GM23248 (cell line): ENCODE data around the gene GNG8. TPM values are rescaled to one million over a fixed set of nuclear protein-coding genes. Genes with fewer than 3 reads are reported as not detected.

Experiments
- DNase-seq: peaks from one replicate; pipeline ENCODE4 v3.0.0-alpha.2; 2015
- H2AFZ ChIP-seq: fragments of 200-600 bp; sonication (generic); 2 replicates; pipeline ENCODE4 v1.6.1; 2016; ENCODE audit warnings: antibody characterized with exemption
- H3F3A ChIP-seq: fragments of 200-600 bp; sonication (generic); 2 replicates; pipeline ENCODE4 v1.6.1; 2016; ENCODE audit warnings: mild to moderate bottlenecking, antibody characterized with exemption, mixed run types; ENCODE audit not compliant: insufficient read depth
- H3K27ac ChIP-seq: fragments of 200-600 bp; sonication (generic); 2 replicates; pipeline ENCODE4 v1.5.1; 2016; ENCODE audit warnings: mild to moderate bottlenecking
- H3K27me3 ChIP-seq: fragments of 200-600 bp; sonication (generic); replicated peaks from 2 replicates; pipeline ENCODE4 v1.6.1; 2016; ENCODE audit warnings: mild to moderate bottlenecking; ENCODE audit not compliant: insufficient read depth
- H3K36me3 ChIP-seq: fragments of 200-600 bp; sonication (generic); 2 replicates; pipeline ENCODE4 v1.6.1; 2016; ENCODE audit warnings: low read depth, mild to moderate bottlenecking
- H3K4me1 ChIP-seq: fragments of 200-600 bp; sonication (generic); 2 replicates; pipeline ENCODE4 v1.6.1; 2016; ENCODE audit warnings: mild to moderate bottlenecking; ENCODE audit not compliant: insufficient read depth
- H3K4me2 ChIP-seq: fragments of 200-600 bp; sonication (generic); one replicate; pipeline ENCODE4 v1.6.1; 2016; ENCODE audit warnings: mild to moderate bottlenecking; ENCODE audit not compliant: unreplicated experiment
- H3K4me3 ChIP-seq: fragments of 200-600 bp; sonication (generic); 2 replicates; pipeline ENCODE4 v1.5.1; 2016; ENCODE audit warnings: mild to moderate bottlenecking
- H3K79me2 ChIP-seq: fragments of 200-600 bp; sonication (generic); 2 replicates; pipeline ENCODE4 v1.6.1; 2016; ENCODE audit warnings: mild to moderate bottlenecking; ENCODE audit not compliant: insufficient read depth
- H3K9ac ChIP-seq: fragments of 200-600 bp; sonication (generic); 2 replicates; pipeline ENCODE4 v1.6.1; 2016; ENCODE audit warnings: mild to moderate bottlenecking
- H3K9me2 ChIP-seq: fragments of 200-600 bp; sonication (generic); 2 replicates; pipeline ENCODE4 v1.6.1; 2016; ENCODE audit warnings: mixed run types, mild to moderate bottlenecking, moderate library complexity; ENCODE audit not compliant: insufficient read depth
- H3K9me3 ChIP-seq: fragments of 200-600 bp; sonication (generic); one replicate; pipeline ENCODE4 v1.6.1; 2017; ENCODE audit warnings: low read depth
- H4K20me1 ChIP-seq: fragments of 200-600 bp; sonication (generic); 2 replicates; pipeline ENCODE4 v1.6.0; 2016; ENCODE audit not compliant: insufficient read depth
- EZH2 ChIP-seq: fragments of 200-600 bp; sonication (generic); IDR thresholded peaks from 2 replicates; pipeline ENCODE4 v1.6.1; 2018; ENCODE audit warnings: antibody characterized with exemption, mild to moderate bottlenecking; ENCODE audit not compliant: insufficient read depth, poor library complexity, severe bottlenecking
- EZH2phosphoT487 ChIP-seq: fragments of 200-600 bp; sonication (generic); IDR thresholded peaks from 2 replicates; pipeline ENCODE4 v1.6.1; 2018; ENCODE audit warnings: antibody characterized with exemption, moderate library complexity, mild to moderate bottlenecking, low read depth; ENCODE audit not compliant: insufficient read depth
- WGBS, 2 experiments: methylation state at CpG; one replicate each; pipeline ENCODE4 v1.1.6; 2015 to 2017; ENCODE audit warnings: low lambda C conversion rate in 2 of 2, low coverage in 1 of 2; ENCODE audit errors: missing lambda C conversion rate in 2 of 2; 5-methylcytosine and 5-hydroxymethylcytosine counted together
- in situ Hi-C: fragments of 300-500 bp; cut with MboI; formaldehyde crosslinking; loops from 2 replicates; pipeline ENCODE4 v1.15.0; 2020
- polyA plus RNA-seq: library from polyadenylated mRNA; unstranded; fragments of >200 nt; fragmentation: Nextera tagmentation; extraction: Ambion mirVana; gene quantifications from 2 replicates; pipeline ENCODE4 v1.2.1, GENCODE V29; 2016
- total RNA-seq: library from RNA; depleted of rRNA; stranded (reverse); fragments of >200 nt; shearing (Covaris generic); gene quantifications from 2 replicates; pipeline ENCODE4 v1.2.3, GENCODE V29; 2014

The GNG8 gene
- total and polyA plus RNA-seq, 2 experiments from 2014 or later, result not detected

DNA sequence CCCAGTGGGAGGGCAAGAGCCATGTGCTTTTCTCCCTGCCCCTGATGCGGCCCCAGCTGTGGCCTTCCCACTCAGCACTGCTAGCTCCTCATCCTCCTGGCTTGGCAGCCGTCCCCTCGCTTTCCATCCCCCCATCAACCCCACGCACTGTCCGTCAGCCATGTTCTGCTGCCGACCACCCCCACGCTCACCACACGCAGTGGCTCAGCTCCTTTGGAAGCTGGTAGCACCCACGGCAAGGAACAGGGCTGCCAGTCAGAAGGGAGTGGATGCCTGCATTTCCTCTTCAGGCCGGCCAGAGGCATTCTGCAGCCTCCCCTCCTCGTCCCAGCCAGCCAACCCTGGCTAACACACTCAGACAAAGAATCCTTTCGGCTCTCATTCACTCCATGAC lies 28.6 kb downstream of the GNG8 start:
- TF ChIP-seq EZH2 (no peak), EZH2phosphoT487 (no peak)
- Histone ChIP-seq H3K36me3 (peaks cover 43% of the 10 kb centered on the region; the same call in 1 of the 2 replicates), H3K4me3 (no peak overlapping the region), H3K79me2 (peaks cover 55% of the 10 kb centered on the region), H4K20me1 (no peaks in the 10 kb centered on the region; the same call in 1 of the 2 replicates), H3K9me2 (no peaks in the 10 kb centered on the region), H3F3A (peaks cover 44% of the 10 kb centered on the region), H3K9me3 (no peaks in the 10 kb centered on the region), H2AFZ (no peak overlapping the region), H3K4me2 (no peak overlapping the region), H3K27me3 (no peaks in the 10 kb centered on the region), H3K9ac (no peak overlapping the region), H3K4me1 (peaks cover 22% of the 10 kb centered on the region), H3K27ac (no peak overlapping the region)
- no peak for DNase-seq
- in situ Hi-C loops, result no loop called here
- WGBS, 2 experiments, result 87 to 89% methylated on average over 9 to 12 of the region's 12 CpGs

DNA sequence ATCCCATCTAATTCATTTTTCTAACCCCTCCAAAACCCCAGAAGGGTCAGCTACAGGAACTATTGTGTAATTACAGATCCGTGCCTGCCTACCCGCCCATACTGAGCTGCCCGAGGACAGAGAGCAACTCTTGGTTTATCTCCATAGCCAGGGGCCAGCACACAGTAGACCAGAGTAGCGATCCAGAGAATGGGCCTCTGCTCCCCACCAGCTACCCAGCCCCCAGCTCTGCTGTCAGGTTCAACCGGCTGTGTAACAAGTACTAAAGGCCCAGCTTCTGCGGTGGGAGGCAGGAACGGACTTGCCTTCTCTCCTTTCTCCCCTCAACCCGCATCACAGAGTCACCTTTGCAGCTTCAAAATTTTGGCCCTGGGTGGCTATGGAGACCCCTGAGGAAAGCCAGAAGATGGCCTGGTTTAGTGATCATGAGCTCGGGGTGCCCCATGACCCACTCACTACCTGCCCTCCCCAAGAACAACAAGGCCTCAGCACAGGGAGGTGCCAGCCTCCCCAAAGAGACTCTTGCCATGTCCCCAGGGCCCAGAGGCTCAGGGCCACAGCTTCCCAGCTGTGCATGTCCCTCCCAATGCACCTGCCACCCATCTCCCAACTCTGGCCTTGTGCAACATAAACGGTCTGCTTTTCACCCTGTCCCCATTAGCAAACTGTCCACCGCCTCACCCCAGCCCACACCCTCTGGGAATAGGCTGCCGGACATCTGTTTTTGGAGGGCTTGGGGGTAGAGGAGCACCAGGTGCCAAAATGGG lies 29.1 kb downstream of the GNG8 start:
- H3F3A ChIP-seq, result peaks cover 38% of the 10 kb centered on the region
- no peak overlapping the region for H3K4me3 ChIP-seq
- peaks cover 60% of the 10 kb centered on the region for H3K79me2 ChIP-seq
- H3K27ac ChIP-seq, result no peak overlapping the region
- no peaks in the 10 kb centered on the region; the same call in 1 of the 2 replicates for H4K20me1 ChIP-seq
- peaks cover 21% of the 10 kb centered on the region for H3K4me1 ChIP-seq
- no peaks in the 10 kb centered on the region for H3K9me2 ChIP-seq
- no peak overlapping the region for H3K4me2 ChIP-seq
- H3K36me3 ChIP-seq, result peaks cover 43% of the 10 kb centered on the region; the same call in 1 of the 2 replicates
- H2AFZ ChIP-seq, result no peak overlapping the region
- in situ Hi-C loops, result no loop called here
- no peak for DNase-seq
- H3K9ac ChIP-seq, result no peak overlapping the region
- H3K9me3 ChIP-seq, result no peaks in the 10 kb centered on the region
- TF ChIP-seq EZH2 (no peak), EZH2phosphoT487 (no peak)
- WGBS, 2 experiments, result 82 to 84% methylated on average over 12 of the region's 12 CpGs
- no peaks in the 10 kb centered on the region for H3K27me3 ChIP-seq

DNA sequence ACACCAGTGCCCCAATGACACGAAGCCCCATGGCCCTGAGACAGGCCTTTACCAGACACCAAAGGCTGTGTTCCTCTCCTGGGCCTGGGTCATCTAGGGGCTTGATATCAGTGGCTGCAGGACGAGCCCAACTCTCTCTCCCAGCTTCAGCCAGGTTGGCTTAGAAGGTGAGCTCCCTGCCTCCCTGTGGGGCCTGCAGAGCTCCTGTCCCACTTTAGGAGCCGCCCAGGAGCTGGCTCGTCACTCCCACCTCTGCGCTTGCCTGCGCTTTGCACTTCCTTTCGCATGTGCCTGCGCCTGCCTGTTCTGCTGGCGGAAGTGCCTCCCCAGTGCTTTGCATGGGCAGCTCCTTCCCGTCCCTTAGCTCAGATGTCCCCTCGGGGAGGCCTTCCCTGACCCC lies 30.0 kb downstream of the GNG8 start:
- Histone ChIP-seq H3K9me3 (no peaks in the 10 kb centered on the region), H3K27me3 (no peaks in the 10 kb centered on the region), H3K4me1 (peaks cover 21% of the 10 kb centered on the region), H3K4me3 (no peak overlapping the region), H3K79me2 (peaks cover 67% of the 10 kb centered on the region), H2AFZ (no peak overlapping the region), H3K9me2 (no peaks in the 10 kb centered on the region), H3K9ac (no peak overlapping the region; the same call in 1 of the 2 replicates), H3F3A (peaks cover 30% of the 10 kb centered on the region), H3K27ac (no peak overlapping the region), H3K36me3 (peaks cover 43% of the 10 kb centered on the region; the same call in 1 of the 2 replicates), H4K20me1 (no peaks in the 10 kb centered on the region; the same call in 1 of the 2 replicates), H3K4me2 (no peak overlapping the region)
- DNase-seq, result no peak
- in situ Hi-C loops, result no loop called here
- TF ChIP-seq EZH2, result no peak
- TF ChIP-seq EZH2phosphoT487, result no peak
- WGBS, 2 experiments, result 91 to 96% methylated on average over 11 of the region's 11 CpGs

DNA sequence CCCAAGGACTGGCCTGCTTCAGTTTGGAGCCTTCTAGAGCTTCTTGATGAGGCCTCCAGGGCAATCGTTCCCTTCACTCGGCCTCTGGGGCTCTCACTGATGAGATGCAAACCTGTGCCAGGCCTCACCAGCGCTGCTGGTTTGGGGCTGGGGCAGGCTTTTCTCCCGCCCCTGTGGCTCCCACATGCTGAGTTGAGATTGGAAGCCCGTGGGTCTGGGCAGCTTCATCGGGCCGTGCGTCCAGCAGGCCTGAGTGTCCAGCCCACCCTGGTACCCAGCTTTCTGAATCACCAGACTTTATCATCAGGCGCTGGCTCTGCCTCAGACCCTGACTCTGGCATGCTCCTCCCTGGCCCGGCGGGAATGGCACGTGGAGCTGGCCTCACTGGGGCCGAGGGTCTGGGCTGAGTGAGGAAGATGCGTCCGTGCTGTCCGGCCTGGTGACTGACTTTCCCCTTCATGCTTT lies 30.6 kb downstream of the GNG8 start:
- no peak for DNase-seq
- H3K79me2 ChIP-seq, result peaks cover 67% of the 10 kb centered on the region
- 53 to 58% methylated on average over 16 of the region's 16 CpGs for WGBS, 2 experiments
- H3K9ac ChIP-seq, result peak overlapping the region; percentile 24; the same call in 1 of the 2 replicates
- H3K27me3 ChIP-seq, result no peaks in the 10 kb centered on the region
- H2AFZ ChIP-seq, result no peak overlapping the region
- H3K9me2 ChIP-seq, result no peaks in the 10 kb centered on the region
- no peaks in the 10 kb centered on the region; the same call in 1 of the 2 replicates for H4K20me1 ChIP-seq
- TF ChIP-seq EZH2 (no peak), EZH2phosphoT487 (no peak)
- no peak overlapping the region for H3K4me2 ChIP-seq
- H3K36me3 ChIP-seq, result peaks cover 43% of the 10 kb centered on the region; the same call in 1 of the 2 replicates
- in situ Hi-C loops, result no loop called here
- no peak overlapping the region for H3K4me3 ChIP-seq
- no peak overlapping the region for H3K27ac ChIP-seq
- peaks cover 23% of the 10 kb centered on the region for H3F3A ChIP-seq
- no peaks in the 10 kb centered on the region for H3K9me3 ChIP-seq
- peaks cover 21% of the 10 kb centered on the region for H3K4me1 ChIP-seq
